Measurements from ENCODE around the gene TMEM51.

TMEM51 gene

DNA sequence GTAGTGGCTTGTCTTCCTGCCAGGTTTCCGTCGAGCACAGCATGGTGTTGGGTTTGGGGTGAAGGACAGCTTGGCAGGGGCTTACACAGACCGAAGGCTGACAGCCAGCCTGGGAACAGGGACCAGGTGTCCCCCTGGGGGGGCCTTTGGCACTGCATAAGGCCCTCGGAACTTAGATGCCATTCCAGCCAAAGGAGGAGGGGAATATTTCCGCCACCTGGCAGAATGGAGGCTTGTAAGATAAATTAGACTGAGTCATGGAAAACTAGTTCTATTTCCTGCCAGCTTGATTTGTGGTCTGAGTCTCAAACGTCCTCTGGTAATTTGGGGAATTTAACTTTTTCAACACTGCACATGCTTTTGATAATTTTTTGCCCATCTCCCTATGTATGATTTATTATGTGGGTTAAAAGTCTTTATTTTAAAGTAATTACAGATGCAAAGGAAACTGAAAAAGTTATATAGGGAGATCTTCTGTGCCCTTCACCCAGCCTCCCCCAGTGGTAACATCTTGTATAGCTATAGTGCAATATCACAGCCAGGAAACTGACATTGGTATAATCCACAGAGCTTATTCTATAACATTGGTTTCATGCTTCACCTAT is 11.5 kb upstream of the TMEM51 start:
- no peak overlapping the region for H3K27ac ChIP-seq (ENCODE audit: insufficient read depth, low read length, poor library complexity, severe bottlenecking)
- H3K4me1 ChIP-seq (ENCODE audit: control insufficient read depth, insufficient read depth, low read length, poor library complexity, severe bottlenecking), result no peaks in the 10 kb centered on the region
- DNase-seq, result no peak
- no peaks in the 10 kb centered on the region for H3K36me3 ChIP-seq (ENCODE audit: control insufficient read depth, insufficient read depth, low read length)
- no peaks in the 10 kb centered on the region for H3K27me3 ChIP-seq (replicated peaks; ENCODE audit: control insufficient read depth, insufficient read depth, low read length, poor library complexity, severe bottlenecking)
- no peaks in the 10 kb centered on the region for H3K9me3 ChIP-seq (ENCODE audit: control insufficient read depth, low read length)
- no peak overlapping the region for H3K4me3 ChIP-seq (ENCODE audit: insufficient read depth, low read depth, low read length, poor library complexity, severe bottlenecking)

DNA sequence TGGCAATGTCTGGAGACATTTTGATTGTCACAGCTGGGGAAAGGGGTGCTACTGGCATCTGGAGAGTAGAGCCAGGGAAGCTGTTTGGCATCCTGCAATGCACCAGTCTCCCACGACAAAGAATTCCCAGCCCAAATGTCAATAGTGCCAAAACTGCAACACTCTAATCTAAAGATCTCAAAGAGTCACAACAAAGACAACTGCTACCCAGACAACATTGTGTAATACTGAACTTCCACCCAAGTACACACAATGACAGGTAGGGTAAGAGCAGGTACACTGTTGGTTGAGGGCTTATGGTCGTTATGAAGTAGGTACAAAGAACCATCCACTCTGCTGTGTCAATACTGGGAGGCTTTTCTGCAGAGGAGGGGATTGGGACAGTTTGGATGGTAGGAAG is 8.2 kb upstream of the TMEM51 start:
- Histone ChIP-seq H3K4me3 (ENCODE audit: insufficient read depth, low read depth, low read length, poor library complexity, severe bottlenecking) (no peak overlapping the region), H3K36me3 (ENCODE audit: control insufficient read depth, insufficient read depth, low read length) (no peaks in the 10 kb centered on the region), H3K27ac (ENCODE audit: insufficient read depth, low read length, poor library complexity, severe bottlenecking) (no peak overlapping the region), H3K4me1 (ENCODE audit: control insufficient read depth, insufficient read depth, low read length, poor library complexity, severe bottlenecking) (no peaks in the 10 kb centered on the region), H3K27me3 (replicated peaks; ENCODE audit: control insufficient read depth, insufficient read depth, low read length, poor library complexity, severe bottlenecking) (no peaks in the 10 kb centered on the region), H3K9me3 (ENCODE audit: control insufficient read depth, low read length) (no peaks in the 10 kb centered on the region)
- no peak for DNase-seq

GRCh38 chr1:15146142-15146680 is 7.3 kb upstream of the TMEM51 start:
- no peak overlapping the region for H3K4me3 ChIP-seq (ENCODE audit: insufficient read depth, low read depth, low read length, poor library complexity, severe bottlenecking)
- no peaks in the 10 kb centered on the region for H3K4me1 ChIP-seq (ENCODE audit: control insufficient read depth, insufficient read depth, low read length, poor library complexity, severe bottlenecking)
- H3K27ac ChIP-seq (ENCODE audit: insufficient read depth, low read length, poor library complexity, severe bottlenecking), result no peak overlapping the region
- H3K27me3 ChIP-seq (replicated peaks; ENCODE audit: control insufficient read depth, insufficient read depth, low read length, poor library complexity, severe bottlenecking), result peaks cover 3% of the 10 kb centered on the region
- H3K9me3 ChIP-seq (ENCODE audit: control insufficient read depth, low read length), result no peaks in the 10 kb centered on the region
- H3K36me3 ChIP-seq (ENCODE audit: control insufficient read depth, insufficient read depth, low read length), result no peaks in the 10 kb centered on the region
- no peak for DNase-seq

DNA sequence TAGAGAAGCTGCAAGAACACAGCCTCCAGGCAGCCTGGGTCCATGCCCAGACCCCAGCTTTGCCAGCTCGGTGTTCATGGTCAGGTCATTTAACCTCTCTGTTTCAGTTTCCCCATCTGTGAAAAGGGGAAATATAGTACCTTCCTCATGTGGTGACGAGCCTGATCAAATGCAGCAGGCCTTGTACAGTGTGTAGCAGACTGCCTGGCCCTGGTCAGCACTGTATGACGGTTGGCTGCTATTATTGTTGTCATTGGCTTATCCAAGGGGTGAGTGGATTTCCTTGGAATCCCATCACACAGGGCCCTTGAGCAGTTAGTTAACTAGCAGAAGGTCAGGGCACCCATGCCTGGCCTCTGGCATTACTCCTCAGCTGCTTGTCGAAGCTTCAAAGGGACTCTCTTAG is 6.6 kb upstream of the TMEM51 start:
- no peak overlapping the region for H3K4me3 ChIP-seq (ENCODE audit: insufficient read depth, low read depth, low read length, poor library complexity, severe bottlenecking)
- H3K27me3 ChIP-seq (replicated peaks; ENCODE audit: control insufficient read depth, insufficient read depth, low read length, poor library complexity, severe bottlenecking), result peaks cover 6% of the 10 kb centered on the region
- H3K27ac ChIP-seq (ENCODE audit: insufficient read depth, low read length, poor library complexity, severe bottlenecking), result no peak overlapping the region
- no peak for DNase-seq
- H3K4me1 ChIP-seq (ENCODE audit: control insufficient read depth, insufficient read depth, low read length, poor library complexity, severe bottlenecking), result no peaks in the 10 kb centered on the region
- H3K9me3 ChIP-seq (ENCODE audit: control insufficient read depth, low read length), result no peaks in the 10 kb centered on the region
- H3K36me3 ChIP-seq (ENCODE audit: control insufficient read depth, insufficient read depth, low read length), result no peaks in the 10 kb centered on the region

DNA sequence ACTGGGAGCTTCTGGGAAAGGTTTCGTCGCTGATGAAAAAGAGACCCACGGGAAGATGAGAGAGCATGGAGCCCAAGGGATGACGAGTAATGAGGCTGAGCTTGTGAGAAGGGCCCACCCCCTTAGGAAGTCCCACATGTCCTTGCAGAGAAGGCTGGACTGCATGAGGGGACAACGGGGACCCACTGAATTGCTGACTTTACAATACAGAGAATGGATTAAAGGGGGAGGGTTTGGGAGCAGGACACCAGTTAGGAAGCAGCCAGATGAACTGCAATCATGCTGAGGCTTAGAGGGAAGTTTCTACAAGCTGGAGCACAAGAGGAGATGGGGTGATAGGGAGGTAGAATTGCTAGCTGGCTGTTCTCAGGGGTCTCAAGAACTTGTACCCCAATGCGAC is 5.5 kb upstream of the TMEM51 start:
- Histone ChIP-seq H3K4me3 (ENCODE audit: insufficient read depth, low read depth, low read length, poor library complexity, severe bottlenecking) (no peak overlapping the region), H3K36me3 (ENCODE audit: control insufficient read depth, insufficient read depth, low read length) (no peaks in the 10 kb centered on the region), H3K27me3 (replicated peaks; ENCODE audit: control insufficient read depth, insufficient read depth, low read length, poor library complexity, severe bottlenecking) (peaks cover 15% of the 10 kb centered on the region), H3K27ac (ENCODE audit: insufficient read depth, low read length, poor library complexity, severe bottlenecking) (no peak overlapping the region), H3K9me3 (ENCODE audit: control insufficient read depth, low read length) (no peaks in the 10 kb centered on the region), H3K4me1 (ENCODE audit: control insufficient read depth, insufficient read depth, low read length, poor library complexity, severe bottlenecking) (peaks cover 7% of the 10 kb centered on the region)
- DNase-seq, result no peak

- Histone ChIP-seq H3K4me3 (ENCODE audit: insufficient read depth, low read depth, low read length, poor library complexity, severe bottlenecking) (no peak overlapping the region), H3K27ac (ENCODE audit: insufficient read depth, low read length, poor library complexity, severe bottlenecking) (no peak overlapping the region), H3K4me1 (ENCODE audit: control insufficient read depth, insufficient read depth, low read length, poor library complexity, severe bottlenecking) (peaks cover 9% of the 10 kb centered on the region), H3K9me3 (ENCODE audit: control insufficient read depth, low read length) (no peaks in the 10 kb centered on the region), H3K27me3 (replicated peaks; ENCODE audit: control insufficient read depth, insufficient read depth, low read length, poor library complexity, severe bottlenecking) (peaks cover 15% of the 10 kb centered on the region), H3K36me3 (ENCODE audit: control insufficient read depth, insufficient read depth, low read length) (no peaks in the 10 kb centered on the region)
- DNase-seq, result no peak
These were observed 5.1 kb upstream of the TMEM51 start for GRCh38 chr1:15148475-15148874.

DNA sequence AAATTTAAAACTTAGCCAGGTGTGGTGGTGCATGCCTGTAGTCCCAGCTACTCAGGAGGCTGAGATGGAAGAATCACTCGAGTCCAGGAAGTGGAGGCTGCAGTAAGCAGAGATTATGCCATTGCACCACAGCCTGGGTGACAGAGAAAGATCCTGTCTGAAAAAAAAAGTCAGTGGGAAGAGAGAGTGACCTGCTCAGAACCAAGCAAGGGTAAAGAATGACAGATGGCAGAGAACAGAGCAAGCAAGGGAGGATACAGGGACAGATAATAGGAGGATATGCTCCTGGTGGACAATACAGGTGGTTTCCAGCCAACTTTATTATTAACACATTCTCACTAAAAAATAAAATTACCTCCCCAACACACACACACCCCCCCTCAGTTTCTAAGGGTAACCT is 4.6 kb upstream of the TMEM51 start:
- Histone ChIP-seq H3K4me3 (ENCODE audit: insufficient read depth, low read depth, low read length, poor library complexity, severe bottlenecking) (no peak overlapping the region), H3K4me1 (ENCODE audit: control insufficient read depth, insufficient read depth, low read length, poor library complexity, severe bottlenecking) (peaks cover 9% of the 10 kb centered on the region), H3K36me3 (ENCODE audit: control insufficient read depth, insufficient read depth, low read length) (no peaks in the 10 kb centered on the region), H3K27ac (ENCODE audit: insufficient read depth, low read length, poor library complexity, severe bottlenecking) (no peak overlapping the region), H3K27me3 (replicated peaks; ENCODE audit: control insufficient read depth, insufficient read depth, low read length, poor library complexity, severe bottlenecking) (peaks cover 17% of the 10 kb centered on the region), H3K9me3 (ENCODE audit: control insufficient read depth, low read length) (no peaks in the 10 kb centered on the region)
- no peak for DNase-seq

- Histone ChIP-seq H3K27me3 (replicated peaks; ENCODE audit: control insufficient read depth, insufficient read depth, low read length, poor library complexity, severe bottlenecking) (peaks cover 24% of the 10 kb centered on the region), H3K9me3 (ENCODE audit: control insufficient read depth, low read length) (no peaks in the 10 kb centered on the region), H3K4me1 (ENCODE audit: control insufficient read depth, insufficient read depth, low read length, poor library complexity, severe bottlenecking) (peaks cover 9% of the 10 kb centered on the region), H3K27ac (ENCODE audit: insufficient read depth, low read length, poor library complexity, severe bottlenecking) (no peak overlapping the region), H3K36me3 (ENCODE audit: control insufficient read depth, insufficient read depth, low read length) (no peaks in the 10 kb centered on the region), H3K4me3 (ENCODE audit: insufficient read depth, low read depth, low read length, poor library complexity, severe bottlenecking) (no peak overlapping the region)
- no peak for DNase-seq
These were observed 3.2 kb upstream of the TMEM51 start for GRCh38 chr1:15150376-15150775.

DNA sequence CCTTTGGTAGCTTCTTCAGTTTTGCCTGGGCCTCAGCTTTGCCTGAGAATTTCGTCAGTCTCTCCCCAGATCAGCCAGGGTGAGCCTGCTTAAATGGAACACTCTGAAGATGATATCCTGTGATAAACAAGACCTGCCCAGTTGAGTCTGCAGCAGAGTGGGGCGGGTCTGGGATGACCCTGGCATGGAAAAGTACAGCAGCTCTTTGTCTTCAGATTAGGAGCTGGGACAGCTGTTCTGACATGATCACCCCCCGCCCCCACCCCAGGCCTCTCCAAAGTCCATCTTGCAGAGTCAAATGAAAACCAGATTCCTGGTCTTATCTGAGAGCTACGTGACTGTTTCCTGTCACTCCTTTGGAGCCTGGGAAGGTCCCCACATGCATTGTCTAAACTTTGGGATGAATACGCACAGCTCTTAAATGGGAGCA is 2.2 kb upstream of the TMEM51 start:
- H3K27ac ChIP-seq (ENCODE audit: insufficient read depth, low read length, poor library complexity, severe bottlenecking), result no peak overlapping the region
- H3K4me3 ChIP-seq (ENCODE audit: insufficient read depth, low read depth, low read length, poor library complexity, severe bottlenecking), result no peak overlapping the region
- no peak for DNase-seq
- peaks cover 24% of the 10 kb centered on the region for H3K27me3 ChIP-seq (replicated peaks; ENCODE audit: control insufficient read depth, insufficient read depth, low read length, poor library complexity, severe bottlenecking)
- peaks cover 9% of the 10 kb centered on the region for H3K4me1 ChIP-seq (ENCODE audit: control insufficient read depth, insufficient read depth, low read length, poor library complexity, severe bottlenecking)
- no peaks in the 10 kb centered on the region for H3K9me3 ChIP-seq (ENCODE audit: control insufficient read depth, low read length)
- no peaks in the 10 kb centered on the region for H3K36me3 ChIP-seq (ENCODE audit: control insufficient read depth, insufficient read depth, low read length)

DNA sequence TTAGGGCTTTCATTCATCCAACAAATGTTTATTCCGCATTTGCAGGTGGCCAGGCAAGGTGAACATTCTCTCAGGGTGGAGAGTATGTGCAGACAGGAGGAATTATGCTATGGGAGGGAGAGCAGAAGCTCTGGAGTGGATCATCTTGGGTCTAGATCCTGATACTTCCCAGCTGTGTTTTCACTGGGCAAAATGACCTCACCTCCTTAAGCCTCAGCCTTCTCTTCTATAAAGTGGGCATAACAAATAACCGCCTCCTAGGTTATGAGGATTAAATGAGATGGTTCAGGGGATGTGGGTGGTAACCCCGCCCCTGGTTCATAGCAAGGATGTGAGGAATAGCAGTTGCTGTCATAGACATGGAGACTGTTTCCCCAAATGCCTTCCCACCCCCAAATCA is 1.7 kb upstream of the TMEM51 start:
- Histone ChIP-seq H3K27me3 (replicated peaks; ENCODE audit: control insufficient read depth, insufficient read depth, low read length, poor library complexity, severe bottlenecking) (peaks cover 24% of the 10 kb centered on the region), H3K27ac (ENCODE audit: insufficient read depth, low read length, poor library complexity, severe bottlenecking) (no peak overlapping the region), H3K4me1 (ENCODE audit: control insufficient read depth, insufficient read depth, low read length, poor library complexity, severe bottlenecking) (peaks cover 9% of the 10 kb centered on the region), H3K4me3 (ENCODE audit: insufficient read depth, low read depth, low read length, poor library complexity, severe bottlenecking) (no peak overlapping the region), H3K36me3 (ENCODE audit: control insufficient read depth, insufficient read depth, low read length) (no peaks in the 10 kb centered on the region), H3K9me3 (ENCODE audit: control insufficient read depth, low read length) (no peaks in the 10 kb centered on the region)
- no peak for DNase-seq

All from effector memory CD4-positive, alpha-beta T cell (primary cell).